SK-N-SH (cell line): ENCODE results near the gene NRL. TPM values are rescaled to one million over a fixed set of nuclear protein-coding genes. Genes with fewer than 3 reads are reported as not detected.

Experiments
- CTCF ChIA-PET: fragments of 300-600, 350-600 bp; formaldehyde crosslinking; extraction: SDS; loops from one replicate; lab custom pipeline; 2021; lab: Yijun Ruan, JAX
- POLR2A ChIA-PET: fragments of 350-600 bp; sonication (Branson Sonifier 250); formaldehyde crosslinking; extraction: SDS; loops from one replicate; lab custom pipeline; 2020; ENCODE audit warnings: antibody characterized with exemption, inconsistent platforms; lab: Yijun Ruan, JAX
- DNase-seq: peaks from one replicate; pipeline ENCODE4 v3.0.0; 2012
- H2AFZ ChIP-seq: fragments of 200-600 bp; sonication (generic); 2 replicates; pipeline ENCODE4 v1.8.1; 2016; ENCODE audit warnings: antibody characterized with exemption, mild to moderate bottlenecking, low read depth
- H3F3A ChIP-seq: fragments of 200-600 bp; sonication (generic); replicated peaks from 2 replicates; pipeline ENCODE3; 2016; ENCODE audit warnings: antibody characterized with exemption, mild to moderate bottlenecking; ENCODE audit not compliant: insufficient read depth
- H3K27ac ChIP-seq, 2 experiments: fragments of 200-500 bp in 1 of 2; fragments of 200-600 bp in 1 of 2; sonication (Bioruptor generic) in 1 of 2; sonication (generic), shearing (Covaris generic) in 1 of 2; 2 replicates each; pipeline versions ENCODE4 v1.5.1 to v1.6.1; 2014 to 2016; ENCODE audit warnings: low read depth in 2 of 2, inconsistent platforms in 1 of 2, low read length in 1 of 2, mild to moderate bottlenecking in 1 of 2, mixed read lengths in 1 of 2
- H3K27me3 ChIP-seq: fragments of 200-600 bp; sonication (generic), shearing (Covaris generic); 2 replicates; pipeline ENCODE4 v1.6.1; 2016; ENCODE audit warnings: mixed run types; ENCODE audit not compliant: insufficient read depth
- H3K36me3 ChIP-seq, 2 experiments: fragments of 200-500 bp in 1 of 2; fragments of 200-600 bp in 1 of 2; sonication (Bioruptor generic) in 1 of 2; sonication (generic) in 1 of 2; replicated peaks in 1 of 2; 2 replicates each; pipeline versions ENCODE3 to v1.5.1; 2014 to 2016; ENCODE audit warnings: low read length in 1 of 2, mild to moderate bottlenecking in 1 of 2; ENCODE audit not compliant: insufficient read depth in 2 of 2, control insufficient read depth in 1 of 2
- H3K4me1 ChIP-seq, 2 experiments: fragments of 200-500 bp in 1 of 2; fragments of 200-600 bp in 1 of 2; sonication (Bioruptor generic) in 1 of 2; sonication (generic), shearing (Covaris generic) in 1 of 2; 2 replicates each; pipeline versions ENCODE4 v1.5.1 to v1.6.1; 2014 to 2016; ENCODE audit warnings: low read depth in 1 of 2, low read length in 1 of 2, mixed run types in 1 of 2; ENCODE audit not compliant: insufficient read depth in 2 of 2, control insufficient read depth in 1 of 2
- H3K4me2 ChIP-seq: fragments of 200-600 bp; sonication (generic), shearing (Covaris generic); 2 replicates; pipeline ENCODE4 v1.6.1; 2017; ENCODE audit warnings: mixed run types
- H3K4me3 ChIP-seq, 2 experiments: fragments of 200-500 bp in 1 of 2; fragments of 200-600 bp in 1 of 2; sonication (Bioruptor generic) in 1 of 2; sonication (generic), shearing (Covaris generic) in 1 of 2; 2 replicates each; pipeline versions ENCODE4 v1.5.1 to v1.8.1; 2014 to 2016; ENCODE audit warnings: low read depth in 2 of 2, inconsistent platforms in 1 of 2, low read length in 1 of 2, mild to moderate bottlenecking in 1 of 2, mixed read lengths in 1 of 2, moderate library complexity in 1 of 2
- H3K79me2 ChIP-seq: fragments of 200-600 bp; sonication (generic); 2 replicates; pipeline ENCODE4 v1.8.1; 2017; ENCODE audit warnings: mild to moderate bottlenecking; ENCODE audit not compliant: insufficient read depth
- H3K9ac ChIP-seq: fragments of 200-600 bp; sonication (generic); 2 replicates; pipeline ENCODE4 v1.6.1; 2017; ENCODE audit warnings: mixed run types
- H3K9me2 ChIP-seq: fragments of 200-600 bp; sonication (generic); 2 replicates; pipeline ENCODE4 v1.6.1; 2017; ENCODE audit warnings: mixed run types
- H3K9me3 ChIP-seq: fragments of 200-600 bp; sonication (generic); 2 replicates; pipeline ENCODE4 v1.6.1; 2017; ENCODE audit warnings: mixed run types, mild to moderate bottlenecking, moderate library complexity
- H4K20me1 ChIP-seq: fragments of 200-600 bp; sonication (generic); 2 replicates; pipeline ENCODE4 v1.6.1; 2017; ENCODE audit warnings: mild to moderate bottlenecking, mixed run types; ENCODE audit not compliant: insufficient read depth
- ELF1 ChIP-seq: IDR thresholded peaks from 2 replicates; pipeline ENCODE4 v1.4.0; 2012
- MXI1 ChIP-seq: IDR thresholded peaks from 2 replicates; pipeline ENCODE4 v1.6.1; 2012; ENCODE audit warnings: mild to moderate bottlenecking, low read depth, low read length, improper control_type of control experiment
- NRF1 ChIP-seq: IDR thresholded peaks from 2 replicates; pipeline ENCODE4 v1.6.1; 2012; ENCODE audit warnings: low read depth, mild to moderate bottlenecking, low read length
- POLR2AphosphoS5 ChIP-seq: IDR thresholded peaks from 2 replicates; pipeline ENCODE4 v1.6.1; 2012; ENCODE audit warnings: low read depth, low read length
- RXRA ChIP-seq: IDR thresholded peaks from 2 replicates; pipeline ENCODE4 v1.4.0; 2012; ENCODE audit warnings: low read depth, mild to moderate bottlenecking, borderline replicate concordance
- SIN3A ChIP-seq: IDR thresholded peaks from 2 replicates; pipeline ENCODE4 v1.6.1; 2012; ENCODE audit warnings: low read depth, mild to moderate bottlenecking, low read length, moderate library complexity, borderline replicate concordance
- TAF1 ChIP-seq: IDR thresholded peaks from 2 replicates; pipeline ENCODE4 v1.6.1; 2012; ENCODE audit warnings: low read depth, mild to moderate bottlenecking, low read length, moderate library complexity, borderline replicate concordance
- YY1 ChIP-seq: IDR thresholded peaks from 2 replicates; pipeline ENCODE4 v1.4.0; 2012; ENCODE audit warnings: low read depth, mild to moderate bottlenecking
- WGBS: methylation state at CpG from one replicate; pipeline ENCODE4 v1.1.6; 2017; ENCODE audit warnings: low lambda C conversion rate; 5-methylcytosine and 5-hydroxymethylcytosine counted together
- polyA plus RNA-seq, 3 experiments: library from polyadenylated mRNA; depleted of rRNA; stranded (reverse); fragments of >200 nt; gene quantifications; 2 replicates each; pipeline ENCODE4 v1.2.3, GENCODE V29; 2012
- TF ChIP-seq, protein P1 (sequence below): IDR thresholded peaks from 2 replicates; pipeline ENCODE4 v1.4.0; 2012; ENCODE audit warnings: low read depth, borderline replicate concordance
- TF ChIP-seq, protein P2 (sequence below): fragments of 200-600 bp; sonication (generic); IDR thresholded peaks from 2 replicates; pipeline ENCODE4 v1.6.1; 2017; ENCODE audit warnings: antibody characterized with exemption, mild to moderate bottlenecking, moderate library complexity
- TF ChIP-seq, protein P3 (sequence below): fragments of 150-350 bp; IDR thresholded peaks from 2 replicates; pipeline ENCODE4 v1.6.1; 2016; ENCODE audit warnings: mild to moderate bottlenecking, low read depth, low read length
- TF ChIP-seq, protein P4 (sequence below): IDR thresholded peaks from 2 replicates; pipeline ENCODE4 v1.4.0; 2012; ENCODE audit warnings: low read depth

The NRL gene
- polyA plus RNA-seq, 1 of the 3 experiments (the other 2 are of a cell fraction), result 0.76 TPM

DNA sequence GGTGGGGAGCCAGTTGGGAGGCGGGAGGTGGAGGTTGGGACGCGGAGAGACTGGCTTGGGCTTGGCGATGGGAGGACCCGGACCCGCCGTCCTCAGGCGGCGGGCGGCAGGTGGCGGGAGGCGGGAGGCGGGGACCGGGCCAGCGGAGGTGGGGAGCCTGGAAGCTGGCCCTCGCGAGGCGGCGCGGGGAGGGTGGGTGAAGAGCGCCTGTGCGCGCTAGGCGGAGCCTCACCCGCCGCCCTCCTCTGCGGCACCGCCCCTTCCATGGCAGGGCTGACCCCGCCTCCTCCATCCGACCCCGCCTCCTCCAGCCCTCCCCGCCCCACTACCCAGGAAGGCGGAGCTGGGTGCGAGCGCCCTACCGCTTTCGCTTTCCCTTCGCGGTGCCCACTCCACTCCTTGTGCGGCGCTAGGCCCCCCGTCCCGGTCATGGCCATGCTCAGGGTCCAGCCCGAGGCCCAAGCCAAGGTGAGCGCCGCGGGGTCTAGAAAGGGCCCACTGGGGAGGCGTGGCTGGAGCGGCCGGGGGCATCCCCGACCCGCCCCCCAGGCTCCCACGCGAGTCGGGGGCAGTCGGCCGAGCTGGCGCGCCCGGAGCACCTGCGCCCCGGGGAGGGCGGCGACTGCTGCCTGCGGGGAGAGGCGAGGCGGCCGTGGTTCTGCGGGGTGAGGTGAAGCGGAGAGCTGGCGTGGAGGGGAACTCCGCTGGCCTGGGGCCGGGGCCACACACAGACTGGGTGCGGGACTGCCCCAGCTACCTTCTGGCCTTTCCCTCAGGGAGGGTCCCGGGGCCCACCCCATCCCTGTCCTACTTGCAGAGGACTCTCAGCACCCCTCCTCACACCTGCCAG, 21.3 kb upstream of the NRL start, which contains the start of gene PSME1:
PSME1 (plus strand) TSS at position 361 of the 850 bp plus-strand sequence; CDS start at position 430, 69 bp downstream.
- H3K4me2 ChIP-seq, result peak within 1 kb of the TSS; percentile 82
- CTCF ChIA-PET, result interaction anchor here (0.6 to 4.7 kb wide), 8 partner anchors 10 to 558 kb away, joined by 3 to 22 read pairs (median 3); partner anchors contain the start of genes DCAF11, IRF9, JPH4 and NRL
- H3F3A ChIP-seq, result peaks cover 5% of the 10 kb centered on the region
- H3K9ac ChIP-seq, result peak within 1 kb of the TSS; percentile 94
- H3K36me3 ChIP-seq, result peaks cover 21 to 24% of the 10 kb centered on the region in 2 experiments
- no peaks in the 10 kb centered on the region for H3K9me3 ChIP-seq
- WGBS, result 0% methylated on average over 16 of the region's 75 CpGs
- H4K20me1 ChIP-seq, result no peaks in the 10 kb centered on the region
- peak within 1 kb of the TSS; percentile 82 to 91 for H3K4me3 ChIP-seq
- peaks cover 6 to 35% of the 10 kb centered on the region in 2 experiments; a peak in 2 of 4 replicates for H3K4me1 ChIP-seq
- H2AFZ ChIP-seq, result peak within 1 kb of the TSS; percentile 98
- no peaks in the 10 kb centered on the region for H3K27me3 ChIP-seq
- peak within 1 kb of the TSS; percentile 52 to 83 for H3K27ac ChIP-seq
- peaks cover 33% of the 10 kb centered on the region for H3K79me2 ChIP-seq
- DNase-seq, result peak; percentile 98
- H3K9me2 ChIP-seq, result no peaks in the 10 kb centered on the region
- TF ChIP-seq, protein P1, sequence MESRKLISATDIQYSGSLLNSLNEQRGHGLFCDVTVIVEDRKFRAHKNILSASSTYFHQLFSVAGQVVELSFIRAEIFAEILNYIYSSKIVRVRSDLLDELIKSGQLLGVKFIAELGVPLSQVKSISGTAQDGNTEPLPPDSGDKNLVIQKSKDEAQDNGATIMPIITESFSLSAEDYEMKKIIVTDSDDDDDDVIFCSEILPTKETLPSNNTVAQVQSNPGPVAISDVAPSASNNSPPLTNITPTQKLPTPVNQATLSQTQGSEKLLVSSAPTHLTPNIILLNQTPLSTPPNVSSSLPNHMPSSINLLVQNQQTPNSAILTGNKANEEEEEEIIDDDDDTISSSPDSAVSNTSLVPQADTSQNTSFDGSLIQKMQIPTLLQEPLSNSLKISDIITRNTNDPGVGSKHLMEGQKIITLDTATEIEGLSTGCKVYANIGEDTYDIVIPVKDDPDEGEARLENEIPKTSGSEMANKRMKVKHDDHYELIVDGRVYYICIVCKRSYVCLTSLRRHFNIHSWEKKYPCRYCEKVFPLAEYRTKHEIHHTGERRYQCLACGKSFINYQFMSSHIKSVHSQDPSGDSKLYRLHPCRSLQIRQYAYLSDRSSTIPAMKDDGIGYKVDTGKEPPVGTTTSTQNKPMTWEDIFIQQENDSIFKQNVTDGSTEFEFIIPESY, result no peak
- TF ChIP-seq MXI1 (peak; percentile 44; the same call in 1 of the 2 replicates), ELF1 (no peak), NRF1 (peak; percentile 61), RXRA (no peak), TAF1 (peak; percentile 50), POLR2AphosphoS5 (peak; percentile 67), SIN3A (0 out of 2 replicates have a peak, but pooled peaks have one; percentile 16), YY1 (no peak)
- TF ChIP-seq, protein P2, sequence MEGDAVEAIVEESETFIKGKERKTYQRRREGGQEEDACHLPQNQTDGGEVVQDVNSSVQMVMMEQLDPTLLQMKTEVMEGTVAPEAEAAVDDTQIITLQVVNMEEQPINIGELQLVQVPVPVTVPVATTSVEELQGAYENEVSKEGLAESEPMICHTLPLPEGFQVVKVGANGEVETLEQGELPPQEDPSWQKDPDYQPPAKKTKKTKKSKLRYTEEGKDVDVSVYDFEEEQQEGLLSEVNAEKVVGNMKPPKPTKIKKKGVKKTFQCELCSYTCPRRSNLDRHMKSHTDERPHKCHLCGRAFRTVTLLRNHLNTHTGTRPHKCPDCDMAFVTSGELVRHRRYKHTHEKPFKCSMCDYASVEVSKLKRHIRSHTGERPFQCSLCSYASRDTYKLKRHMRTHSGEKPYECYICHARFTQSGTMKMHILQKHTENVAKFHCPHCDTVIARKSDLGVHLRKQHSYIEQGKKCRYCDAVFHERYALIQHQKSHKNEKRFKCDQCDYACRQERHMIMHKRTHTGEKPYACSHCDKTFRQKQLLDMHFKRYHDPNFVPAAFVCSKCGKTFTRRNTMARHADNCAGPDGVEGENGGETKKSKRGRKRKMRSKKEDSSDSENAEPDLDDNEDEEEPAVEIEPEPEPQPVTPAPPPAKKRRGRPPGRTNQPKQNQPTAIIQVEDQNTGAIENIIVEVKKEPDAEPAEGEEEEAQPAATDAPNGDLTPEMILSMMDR, result no peak
- TF ChIP-seq, protein P3, sequence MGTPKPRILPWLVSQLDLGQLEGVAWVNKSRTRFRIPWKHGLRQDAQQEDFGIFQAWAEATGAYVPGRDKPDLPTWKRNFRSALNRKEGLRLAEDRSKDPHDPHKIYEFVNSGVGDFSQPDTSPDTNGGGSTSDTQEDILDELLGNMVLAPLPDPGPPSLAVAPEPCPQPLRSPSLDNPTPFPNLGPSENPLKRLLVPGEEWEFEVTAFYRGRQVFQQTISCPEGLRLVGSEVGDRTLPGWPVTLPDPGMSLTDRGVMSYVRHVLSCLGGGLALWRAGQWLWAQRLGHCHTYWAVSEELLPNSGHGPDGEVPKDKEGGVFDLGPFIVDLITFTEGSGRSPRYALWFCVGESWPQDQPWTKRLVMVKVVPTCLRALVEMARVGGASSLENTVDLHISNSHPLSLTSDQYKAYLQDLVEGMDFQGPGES, result no peak
- TF ChIP-seq, protein P4, sequence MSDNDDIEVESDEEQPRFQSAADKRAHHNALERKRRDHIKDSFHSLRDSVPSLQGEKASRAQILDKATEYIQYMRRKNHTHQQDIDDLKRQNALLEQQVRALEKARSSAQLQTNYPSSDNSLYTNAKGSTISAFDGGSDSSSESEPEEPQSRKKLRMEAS, result peak; percentile 45; the same call in 1 of the 2 replicates
- TF ChIP-seq, all 33 proteins: peak for 6
- POLR2A ChIA-PET, result interaction anchor here (0.6 to 3.0 kb wide), 14 partner anchors 9 to 610 kb away, joined by 3 to 21 read pairs (median 5); partner anchors contain the start of genes CARMIL3, DCAF11, IRF9 and NRL
